Peyer's patch (tissue), 4 donors: ENCODE results near the gene FCN1.

ENCODE experiments used
- POLR2A ChIP-seq, 2 donors: fragments of 450-650 bp; IDR thresholded peaks; one replicate each; pipeline ENCODE4 v1.5.1; 2017; ENCODE audit warnings: antibody characterized with exemption in 2 of 2, mild to moderate bottlenecking in 2 of 2, moderate library complexity in 2 of 2
- TF ChIP-seq, protein P1 (sequence below), 6 experiments: fragments of 450-650 bp in 4 of 6; fragments of 200-600 bp in 2 of 6; sonication (generic) in 1 of 6; IDR thresholded peaks; one replicate each; pipeline ENCODE4 v1.5.1; 2017 to 2019; ENCODE audit warnings: antibody characterized with exemption in 6 of 6, mild to moderate bottlenecking in 3 of 6, moderate library complexity in 1 of 6

- TF ChIP-seq, protein P1, sequence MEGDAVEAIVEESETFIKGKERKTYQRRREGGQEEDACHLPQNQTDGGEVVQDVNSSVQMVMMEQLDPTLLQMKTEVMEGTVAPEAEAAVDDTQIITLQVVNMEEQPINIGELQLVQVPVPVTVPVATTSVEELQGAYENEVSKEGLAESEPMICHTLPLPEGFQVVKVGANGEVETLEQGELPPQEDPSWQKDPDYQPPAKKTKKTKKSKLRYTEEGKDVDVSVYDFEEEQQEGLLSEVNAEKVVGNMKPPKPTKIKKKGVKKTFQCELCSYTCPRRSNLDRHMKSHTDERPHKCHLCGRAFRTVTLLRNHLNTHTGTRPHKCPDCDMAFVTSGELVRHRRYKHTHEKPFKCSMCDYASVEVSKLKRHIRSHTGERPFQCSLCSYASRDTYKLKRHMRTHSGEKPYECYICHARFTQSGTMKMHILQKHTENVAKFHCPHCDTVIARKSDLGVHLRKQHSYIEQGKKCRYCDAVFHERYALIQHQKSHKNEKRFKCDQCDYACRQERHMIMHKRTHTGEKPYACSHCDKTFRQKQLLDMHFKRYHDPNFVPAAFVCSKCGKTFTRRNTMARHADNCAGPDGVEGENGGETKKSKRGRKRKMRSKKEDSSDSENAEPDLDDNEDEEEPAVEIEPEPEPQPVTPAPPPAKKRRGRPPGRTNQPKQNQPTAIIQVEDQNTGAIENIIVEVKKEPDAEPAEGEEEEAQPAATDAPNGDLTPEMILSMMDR (IDR thresholded peaks at IDR 0.05) = no peak
- TF ChIP-seq POLR2A (IDR thresholded peaks at IDR 0.05) = no peak
Observed at GRCh38 chr9:134899168-134899567, 18.5 kb downstream of the FCN1 start.
